ENCODE measurements around the gene TIAM2.
"Not testable (repeated sequence)": the region's sequence is repeated elsewhere in the genome, so short reads cannot be mapped to it uniquely, and the experiment has no call there.

Gene TIAM2
- 9.2 to 49.4 (median 15.9) reads per million in 4 experiments for total RNA-seq

GRCh38 chr6:154995254-154996015 lies at the start of gene TIAM2:
Gene TIAM2 (plus strand): TSS chr6:154995315. CDS start chr6:155129224, 133,909 bp downstream.
- DNase-seq = no peak

- DNase-seq = no peak
Measured at GRCh38 chr6:154950979-154951344, 44.2 kb upstream of the TIAM2 start.

- DNase-seq = no peak
Measured at GRCh38 chr6:154951345-154952200, 43.5 kb upstream of the TIAM2 start.

- no peak for DNase-seq
Measured at GRCh38 chr6:154953644-154954043, 41.5 kb upstream of the TIAM2 start.

- no peak for DNase-seq
Measured at GRCh38 chr6:154954347-154954746, 40.8 kb upstream of the TIAM2 start.

- DNase-seq = no peak
Measured at GRCh38 chr6:154956771-154957522, 38.2 kb upstream of the TIAM2 start.

GRCh38 chr6:154958469-154958868 lies 36.6 kb upstream of the TIAM2 start:
- DNase-seq = no peak

- no peak for DNase-seq
Measured at GRCh38 chr6:154960299-154960843, 34.7 kb upstream of the TIAM2 start.

- no peak for DNase-seq
Measured at GRCh38 chr6:154960854-154961530, 34.1 kb upstream of the TIAM2 start.

GRCh38 chr6:154962753-154963152 lies 32.4 kb upstream of the TIAM2 start:
- DNase-seq = no peak

GRCh38 chr6:154966065-154966770 lies 28.9 kb upstream of the TIAM2 start:
- DNase-seq = not testable (repeated sequence)

- no peak for DNase-seq
Measured at GRCh38 chr6:154969796-154970195, 25.3 kb upstream of the TIAM2 start.

GRCh38 chr6:154974485-154975149 lies 20.5 kb upstream of the TIAM2 start:
- no peak for DNase-seq

- no peak for DNase-seq
Measured at GRCh38 chr6:154977588-154977987, 17.5 kb upstream of the TIAM2 start.

- DNase-seq = no peak
Measured at GRCh38 chr6:154980273-154981078, 14.6 kb upstream of the TIAM2 start.

GRCh38 chr6:154981079-154981870 lies 13.8 kb upstream of the TIAM2 start:
- DNase-seq = no peak

GRCh38 chr6:154984146-154984545 lies 11.0 kb upstream of the TIAM2 start:
- DNase-seq = no peak

- no peak for DNase-seq
Measured at GRCh38 chr6:154986787-154987235, 8.3 kb upstream of the TIAM2 start.

GRCh38 chr6:154989448-154989847 lies 5.7 kb upstream of the TIAM2 start:
- no peak for DNase-seq
